Rectal smooth muscle tissue (tissue), 1 donor: ENCODE data around the gene SERGEF.

Source experiments
- H3K27ac ChIP-seq: one replicate; pipeline ENCODE4 v1.7.0; 2013; ENCODE audit warnings: low read depth, low read length, inconsistent platforms
- H3K27me3 ChIP-seq: one replicate; pipeline ENCODE4 v1.7.0; 2013; ENCODE audit warnings: low read length; ENCODE audit not compliant: control insufficient read depth, insufficient read depth
- H3K36me3 ChIP-seq: one replicate; pipeline ENCODE4 v1.7.0; 2013; ENCODE audit warnings: low read length; ENCODE audit not compliant: control insufficient read depth, insufficient read depth
- H3K4me1 ChIP-seq: one replicate; pipeline ENCODE4 v1.7.0; 2013; ENCODE audit warnings: low read length; ENCODE audit not compliant: control insufficient read depth, insufficient read depth
- H3K4me3 ChIP-seq: one replicate; pipeline ENCODE4 v1.7.0; 2013; ENCODE audit warnings: low read length
- H3K9ac ChIP-seq: one replicate; pipeline ENCODE4 v1.7.0; 2013; ENCODE audit warnings: low read length

Gene SERGEF

DNA sequence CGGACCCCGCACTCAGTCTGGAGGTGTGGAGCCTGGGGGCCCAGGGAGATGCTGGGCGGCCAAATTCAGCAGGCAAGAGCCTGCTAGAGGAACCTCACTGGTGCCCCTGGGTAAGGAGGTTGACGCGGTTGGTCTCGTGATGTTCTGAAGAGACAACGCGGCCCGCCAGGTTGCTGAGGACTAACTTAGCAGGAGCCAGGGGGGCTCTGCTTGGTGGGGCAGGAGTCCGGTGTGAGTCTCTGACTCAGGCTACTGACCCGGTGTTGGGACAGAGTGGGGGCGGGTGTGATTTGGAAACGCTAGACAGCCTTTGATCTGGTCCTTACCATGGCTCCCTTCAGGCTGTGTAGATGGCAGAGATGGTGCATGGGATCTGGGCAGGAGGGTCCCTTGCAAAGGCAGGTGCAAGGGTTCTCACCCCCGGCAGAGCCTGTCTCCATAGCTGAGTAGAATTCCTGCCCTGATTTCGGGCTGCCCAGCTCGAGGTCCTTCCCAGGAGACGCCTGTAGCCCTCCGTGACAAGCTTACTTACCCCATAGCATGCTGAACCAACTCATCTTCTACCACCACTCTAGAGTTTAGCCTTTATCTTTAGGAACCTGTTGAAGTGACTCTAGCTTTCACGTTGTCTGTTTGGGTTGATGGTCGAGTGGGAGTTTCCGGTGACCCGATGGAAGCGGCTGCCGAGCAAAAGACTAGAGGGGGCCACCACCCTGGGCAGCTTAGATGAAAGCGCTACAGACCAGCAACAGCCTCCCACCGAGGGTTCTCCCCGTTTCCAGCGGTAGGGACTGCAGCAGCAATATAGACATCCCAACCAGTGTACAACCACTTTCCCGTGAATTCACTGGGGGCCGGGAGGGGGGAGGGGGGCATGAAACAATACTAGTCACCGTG, 239.9 kb downstream of the SERGEF start:
- Histone ChIP-seq H3K4me3 (no peak overlapping the region), H3K4me1 (no peaks in the 10 kb centered on the region), H3K9ac (no peak overlapping the region), H3K27me3 (no peaks in the 10 kb centered on the region), H3K36me3 (no peaks in the 10 kb centered on the region), H3K27ac (no peak overlapping the region)

- Histone ChIP-seq H3K27ac (no peak overlapping the region), H3K27me3 (no peaks in the 10 kb centered on the region), H3K36me3 (no peaks in the 10 kb centered on the region), H3K4me3 (no peak overlapping the region), H3K4me1 (no peaks in the 10 kb centered on the region), H3K9ac (no peak overlapping the region)
These were observed 240.9 kb downstream of the SERGEF start for GRCh38 chr11:17771841-17772401.

DNA sequence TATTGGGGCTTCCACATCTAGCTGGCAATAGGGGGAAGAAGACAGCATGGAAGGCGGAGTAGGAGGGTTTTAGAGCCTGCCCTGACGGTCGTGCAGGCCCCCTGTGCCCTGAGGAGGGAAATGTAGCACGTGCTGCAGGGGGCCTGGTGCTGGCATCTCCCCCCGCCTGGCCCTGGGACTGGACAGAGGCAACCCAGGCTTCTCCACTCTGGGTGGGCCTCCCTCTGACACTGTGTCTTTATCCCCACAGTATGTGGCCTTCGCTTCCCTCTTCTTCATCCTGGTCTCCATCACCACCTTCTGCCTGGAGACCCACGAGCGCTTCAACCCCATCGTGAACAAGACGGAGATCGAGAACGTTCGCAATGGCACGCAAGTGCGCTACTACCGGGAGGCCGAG, 241.4 kb downstream of the SERGEF start:
- Histone ChIP-seq H3K27me3 (no peaks in the 10 kb centered on the region), H3K36me3 (no peaks in the 10 kb centered on the region), H3K27ac (no peak overlapping the region), H3K4me1 (no peaks in the 10 kb centered on the region), H3K4me3 (no peak overlapping the region), H3K9ac (no peak overlapping the region)

- no peaks in the 10 kb centered on the region for H3K36me3 ChIP-seq
- H3K4me3 ChIP-seq: no peak overlapping the region
- H3K27me3 ChIP-seq: no peaks in the 10 kb centered on the region
- H3K9ac ChIP-seq: no peak overlapping the region
- no peaks in the 10 kb centered on the region for H3K4me1 ChIP-seq
- H3K27ac ChIP-seq: no peak overlapping the region
These were observed 241.9 kb downstream of the SERGEF start for GRCh38 chr11:17770917-17771316.

DNA sequence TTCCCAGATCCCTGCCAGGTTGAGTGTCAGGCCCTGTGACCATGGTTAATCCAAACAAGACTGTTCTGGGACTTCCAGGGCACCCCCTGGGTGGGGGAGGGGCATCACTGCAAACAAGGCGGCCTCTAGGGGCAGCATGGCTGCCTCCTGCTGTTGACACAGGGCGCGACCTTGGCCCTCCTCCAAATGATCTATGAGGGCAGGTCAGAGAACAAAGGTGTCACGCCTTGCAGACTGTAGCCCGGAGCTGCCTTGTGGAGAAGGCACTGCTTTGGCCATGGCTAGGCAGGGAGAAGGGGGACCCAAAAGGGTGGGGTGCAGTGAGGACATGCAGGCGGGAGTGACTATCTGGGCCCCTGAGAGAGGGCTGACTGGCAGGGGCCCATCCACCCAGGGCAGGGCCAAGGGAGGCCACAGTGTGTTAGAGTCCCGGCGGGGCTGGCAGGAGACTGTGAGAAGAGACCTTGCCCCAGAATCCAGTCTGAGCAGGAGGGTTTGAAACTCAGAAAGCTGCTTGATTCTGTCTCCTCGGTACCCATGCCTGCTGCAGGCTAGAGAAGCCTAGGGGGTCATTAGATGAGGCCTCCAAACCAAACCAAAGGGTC, 242.7 kb downstream of the SERGEF start:
- no peaks in the 10 kb centered on the region for H3K27me3 ChIP-seq
- no peaks in the 10 kb centered on the region for H3K4me1 ChIP-seq
- H3K4me3 ChIP-seq: no peak overlapping the region
- no peaks in the 10 kb centered on the region for H3K36me3 ChIP-seq
- H3K9ac ChIP-seq: no peak overlapping the region
- no peak overlapping the region for H3K27ac ChIP-seq

DNA sequence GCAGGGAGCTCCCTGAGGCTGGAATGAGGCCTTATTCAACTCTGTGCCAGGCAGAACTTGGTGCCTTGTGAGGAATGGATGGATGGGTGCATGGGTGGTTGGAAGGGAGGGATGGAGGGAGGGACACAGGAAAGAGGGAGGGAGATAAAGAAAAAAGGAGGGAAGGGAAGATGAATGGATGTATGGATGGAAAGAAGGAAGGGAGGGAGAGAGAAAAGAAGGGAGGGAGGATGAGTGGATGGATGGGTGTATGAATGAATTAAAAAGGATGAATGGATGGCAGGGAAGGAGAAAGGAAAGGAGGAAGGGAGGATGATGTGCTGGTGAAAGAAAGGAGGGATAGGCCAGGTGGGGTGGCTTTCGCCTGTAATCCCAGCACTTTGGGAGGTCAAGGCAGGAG, 243.6 kb downstream of the SERGEF start:
- Histone ChIP-seq H3K27me3 (no peaks in the 10 kb centered on the region), H3K27ac (no peak overlapping the region), H3K4me1 (no peaks in the 10 kb centered on the region), H3K9ac (no peak overlapping the region), H3K4me3 (no peak overlapping the region), H3K36me3 (no peaks in the 10 kb centered on the region)

DNA sequence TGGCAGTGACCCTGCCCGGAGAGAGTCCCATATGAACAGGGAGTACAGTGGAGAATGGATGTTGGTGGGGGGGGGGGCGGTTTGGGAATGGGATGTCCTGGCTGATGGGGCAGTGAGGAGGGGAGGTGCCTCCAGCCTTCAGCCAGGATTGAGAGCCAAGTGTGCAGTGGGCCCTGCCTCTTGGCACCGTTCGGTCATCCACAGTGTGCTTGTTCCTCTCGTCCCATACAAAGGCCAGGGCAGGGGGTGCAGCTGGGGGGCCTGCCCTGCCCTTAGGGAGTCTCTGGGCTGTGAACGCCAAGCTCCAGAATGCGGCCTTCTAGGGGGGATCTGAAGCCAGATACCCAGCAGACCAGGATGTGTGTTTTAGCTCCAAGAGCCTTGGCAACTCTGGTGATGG, 244.3 kb downstream of the SERGEF start:
- Histone ChIP-seq H3K27ac (no peak overlapping the region), H3K4me1 (no peaks in the 10 kb centered on the region), H3K36me3 (no peaks in the 10 kb centered on the region), H3K9ac (no peak overlapping the region), H3K4me3 (no peak overlapping the region), H3K27me3 (no peaks in the 10 kb centered on the region)

GRCh38 chr11:17767914-17768313, 244.9 kb downstream of the SERGEF start:
- H3K4me3 ChIP-seq: no peak overlapping the region
- H3K27me3 ChIP-seq: no peaks in the 10 kb centered on the region
- no peaks in the 10 kb centered on the region for H3K36me3 ChIP-seq
- H3K9ac ChIP-seq: no peak overlapping the region
- H3K4me1 ChIP-seq: no peaks in the 10 kb centered on the region
- H3K27ac ChIP-seq: no peak overlapping the region

DNA sequence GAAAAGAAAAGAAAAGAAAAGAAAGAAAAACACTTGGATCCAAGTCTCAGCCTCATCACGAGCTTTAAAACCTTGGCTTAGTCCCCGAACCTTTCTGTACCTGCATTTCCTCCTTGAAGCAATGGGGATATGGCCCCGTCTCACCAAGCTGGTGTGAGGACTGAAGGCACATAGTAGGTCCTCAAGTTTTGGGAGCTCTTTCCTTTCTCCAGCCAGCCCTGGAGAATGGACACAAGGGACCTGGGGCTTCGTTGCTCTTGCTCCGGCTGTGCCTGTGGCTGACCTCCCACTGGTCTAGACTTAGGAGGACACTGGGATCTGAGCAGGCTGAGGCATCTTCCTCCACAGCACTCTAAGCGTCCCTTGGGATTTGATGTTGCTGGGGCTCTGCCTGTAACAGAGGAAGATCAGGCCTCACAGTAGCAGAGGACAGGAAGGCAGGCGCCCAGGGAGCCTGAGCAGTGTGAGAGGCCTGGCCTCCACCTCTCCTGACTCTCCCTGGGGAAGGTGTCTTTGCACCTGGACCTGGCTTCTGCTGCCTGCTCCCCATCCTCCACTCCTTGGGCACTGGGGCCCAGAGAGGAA, 245.5 kb downstream of the SERGEF start:
- Histone ChIP-seq H3K9ac (no peak overlapping the region), H3K4me1 (no peaks in the 10 kb centered on the region), H3K27ac (no peak overlapping the region), H3K36me3 (no peaks in the 10 kb centered on the region), H3K27me3 (no peaks in the 10 kb centered on the region), H3K4me3 (no peak overlapping the region)

DNA sequence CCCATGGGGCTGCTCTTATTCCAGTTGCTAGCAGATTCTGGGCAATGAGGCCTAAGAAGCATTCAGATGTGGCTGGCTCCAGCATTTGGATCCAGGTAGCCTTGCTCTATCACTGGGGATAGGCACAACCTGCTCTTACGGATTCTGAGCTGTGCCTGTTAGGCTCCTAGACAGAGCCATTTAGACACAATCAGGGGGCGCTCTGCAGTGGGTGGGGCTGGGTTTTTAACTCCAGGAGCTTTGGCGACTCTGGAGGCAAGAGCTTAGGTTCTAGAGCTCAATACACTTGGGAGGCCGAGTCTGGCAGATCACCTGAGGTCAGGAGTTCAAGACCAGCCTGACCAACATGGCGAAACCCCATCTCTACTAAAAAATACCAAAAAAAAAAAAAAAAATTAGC, 246.3 kb downstream of the SERGEF start:
- Histone ChIP-seq H3K27me3 (no peaks in the 10 kb centered on the region), H3K4me1 (no peaks in the 10 kb centered on the region), H3K4me3 (no peak overlapping the region), H3K9ac (no peak overlapping the region), H3K36me3 (no peaks in the 10 kb centered on the region), H3K27ac (no peak overlapping the region)

DNA sequence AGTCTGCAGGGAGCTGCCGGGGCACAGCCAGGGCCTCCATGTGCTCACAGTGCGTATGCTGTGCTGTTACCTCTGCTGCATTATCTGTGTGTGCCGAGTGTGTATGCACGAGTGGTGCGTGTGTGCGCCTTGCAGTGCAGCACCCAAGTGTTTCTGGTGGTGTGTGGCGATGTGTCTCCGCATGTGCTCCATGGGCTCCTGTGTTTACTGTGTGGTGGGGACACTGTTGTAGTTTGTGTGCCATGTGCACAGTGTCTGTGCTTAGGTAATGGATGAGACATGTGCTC, 246.8 kb downstream of the SERGEF start:
- no peak overlapping the region for H3K27ac ChIP-seq
- no peaks in the 10 kb centered on the region for H3K4me1 ChIP-seq
- H3K27me3 ChIP-seq: no peaks in the 10 kb centered on the region
- no peak overlapping the region for H3K4me3 ChIP-seq
- no peak overlapping the region for H3K9ac ChIP-seq
- H3K36me3 ChIP-seq: no peaks in the 10 kb centered on the region

DNA sequence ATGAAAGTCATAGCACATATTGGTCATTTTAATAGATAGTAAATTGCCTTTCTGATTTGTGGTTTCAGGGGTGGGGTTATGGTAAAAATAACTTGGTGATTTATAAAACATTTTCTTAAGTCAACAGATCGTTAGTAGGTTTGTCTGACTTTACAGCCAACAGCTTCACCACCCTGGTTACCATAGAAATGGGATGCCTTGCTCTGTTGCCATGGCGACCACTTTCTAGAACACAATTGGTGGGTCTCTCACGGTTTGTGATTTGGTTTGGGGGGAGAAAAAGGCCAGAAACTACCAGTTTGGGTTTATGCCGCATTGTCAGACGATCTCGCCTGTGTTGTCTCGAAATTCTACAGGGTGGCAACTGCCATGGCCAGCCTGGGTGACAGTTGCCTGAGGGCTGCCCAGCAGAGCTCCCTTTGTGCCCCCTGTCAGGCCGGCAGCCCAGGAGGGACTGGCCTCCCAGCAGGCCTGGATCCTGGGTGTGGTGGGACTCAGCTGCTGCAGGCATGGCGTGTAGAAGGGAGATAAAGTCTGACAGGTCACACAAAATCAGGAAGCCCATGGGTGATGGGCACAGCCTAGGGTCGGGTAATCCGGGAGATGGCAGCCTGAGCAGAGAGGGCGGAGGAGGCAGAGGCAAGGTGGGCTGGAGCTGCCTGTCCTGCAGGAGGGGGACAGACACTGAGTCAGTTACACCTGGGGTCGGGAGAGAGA, 247.3 kb downstream of the SERGEF start:
- Histone ChIP-seq H3K27me3 (no peaks in the 10 kb centered on the region), H3K4me1 (no peaks in the 10 kb centered on the region), H3K27ac (no peak overlapping the region), H3K36me3 (no peaks in the 10 kb centered on the region), H3K4me3 (no peak overlapping the region), H3K9ac (no peak overlapping the region)
